ENCODE measurements around the gene DCLRE1B. TPM values are rescaled to one million over a fixed set of nuclear protein-coding genes. Genes with fewer than 3 reads are reported as not detected.

Gene DCLRE1B
- total and polyA plus RNA-seq, 9 of the 15 experiments (the other 6 are each of a cell fraction or from before 2014, with no cell fraction given), result 10.6 to 28.8 (median 17.2) TPM

- TF ChIP-seq ZNF512 (tag; IDR thresholded peaks at IDR 0.05), result no peak
- no peak for TF ChIP-seq E4F1 (CRISPR knock-in tag; IDR thresholded peaks at IDR 0.05; ENCODE audit: borderline replicate concordance)
- no peak for TF ChIP-seq SRSF9 (IDR thresholded peaks at IDR 0.05; ENCODE audit: borderline replicate concordance, low read depth, low read length)
- no peak for TF ChIP-seq EZH2 (IDR thresholded peaks at IDR 0.05; ENCODE audit: borderline replicate concordance, low read depth, low read length)
- TF ChIP-seq FOXM1 (IDR thresholded peaks at IDR 0.05; ENCODE audit: low read depth), result peak; percentile 45; the same call in 1 of the 2 replicates
- no peak for TF ChIP-seq FOXM1 (CRISPR knock-in tag; IDR thresholded peaks at IDR 0.05; ENCODE audit: low read depth)
- TF ChIP-seq ZNF277 (CRISPR knock-in tag; IDR thresholded peaks at IDR 0.05; ENCODE audit: borderline replicate concordance), result no peak
- TF ChIP-seq PCBP1 (IDR thresholded peaks at IDR 0.05; ENCODE audit: low read depth, low read length, poor library complexity, severe bottlenecking), result no peak
- TF ChIP-seq RFX5 (IDR thresholded peaks at IDR 0.05; ENCODE audit: low read depth, low read length), result no peak
- no peak for TF ChIP-seq ILF3 (IDR thresholded peaks at IDR 0.05; ENCODE audit: borderline replicate concordance)
- no peak for TF ChIP-seq HDAC3 (IDR thresholded peaks at IDR 0.05; ENCODE audit: borderline replicate concordance, partially characterized antibody)
- no peak for TF ChIP-seq SAP30 (IDR thresholded peaks at IDR 0.05; ENCODE audit: borderline replicate concordance, insufficient read depth, low read depth, low read length, poor library complexity, severe bottlenecking)
- TF ChIP-seq ZMIZ1 (IDR thresholded peaks at IDR 0.05; ENCODE audit: low read depth in 2 of 2, low read length in 2 of 2), result no peak
- no peak for TF ChIP-seq NR4A1 (CRISPR knock-in tag; IDR thresholded peaks at IDR 0.05)
- 0 out of 2 replicates have a peak, but pooled peaks have one; percentile 45 for TF ChIP-seq NR4A1 (tag; IDR thresholded peaks at IDR 0.05)
- TF ChIP-seq SREBF2 (CRISPR knock-in tag; IDR thresholded peaks at IDR 0.05), result no peak
- TF ChIP-seq ZNF717 (CRISPR knock-in tag; IDR thresholded peaks at IDR 0.05), result no peak
- no peak for TF ChIP-seq PHF8 (IDR thresholded peaks at IDR 0.05; ENCODE audit: borderline replicate concordance, low read length)
- TF ChIP-seq NFIX (CRISPR knock-in tag; IDR thresholded peaks at IDR 0.05; ENCODE audit: low read depth), result no peak
These were observed 33.5 kb upstream of the DCLRE1B start, which contains the start of gene PTPN22 (continued) for GRCh38 chr1:113871597-113872113.

All from K562 (cell line).